HepG2 (cell line): ENCODE results near the gene TEX35. TPM values are rescaled to one million over a fixed set of nuclear protein-coding genes. Genes with fewer than 3 reads are reported as not detected.

Experiments used
- CCDC6 ChIP-seq: sonication (generic); formaldehyde crosslinking; IDR thresholded peaks from 2 replicates; pipeline ENCODE4 v1.8.1; 2022; ENCODE audit warnings: mild to moderate bottlenecking, missing genetic modification reagents, moderate library complexity
- EP300 ChIP-seq, 3 experiments: sonication (generic) in 1 of 3; formaldehyde crosslinking in 1 of 3; IDR thresholded peaks; 2 replicates each; pipeline versions ENCODE4 v1.5.1 to v1.6.1; 2011 to 2020; ENCODE audit warnings: low read depth in 2 of 3, low read length in 2 of 3, borderline replicate concordance in 1 of 3, improper control_type of control experiment in 1 of 3, mild to moderate bottlenecking in 1 of 3, missing genetic modification reagents in 1 of 3, moderate library complexity in 1 of 3
- GABPA ChIP-seq, 2 experiments: IDR thresholded peaks; 2 replicates each; pipeline ENCODE4 v1.6.1; 2011 to 2016; ENCODE audit warnings: low read depth in 2 of 2, low read length in 1 of 2, missing biosample characterization in 1 of 2, missing genetic modification characterization in 1 of 2
- HINFP ChIP-seq: sonication (generic); formaldehyde crosslinking; IDR thresholded peaks from 2 replicates; pipeline ENCODE4 v1.4.0; 2020; ENCODE audit warnings: low read depth, mild to moderate bottlenecking, missing genetic modification reagents
- KDM6A ChIP-seq: IDR thresholded peaks from 2 replicates; pipeline ENCODE4 v1.6.1; 2016; ENCODE audit warnings: low read depth
- MEIS1 ChIP-seq: sonication (generic); formaldehyde crosslinking; IDR thresholded peaks from 2 replicates; pipeline ENCODE4 v1.9.0; 2021; ENCODE audit warnings: mild to moderate bottlenecking, missing genetic modification reagents, moderate library complexity, borderline replicate concordance
- NCOA1 ChIP-seq: sonication (generic); formaldehyde crosslinking; IDR thresholded peaks from 2 replicates; pipeline ENCODE4 v1.9.0; 2021; ENCODE audit warnings: missing genetic modification reagents
- PRDM4 ChIP-seq: sonication (generic); formaldehyde crosslinking; IDR thresholded peaks from 2 replicates; pipeline ENCODE4 v1.9.0; 2021; ENCODE audit warnings: missing genetic modification reagents, borderline replicate concordance
- PTBP1 ChIP-seq: fragments of 200-400 bp; formaldehyde crosslinking; IDR thresholded peaks from 2 replicates; pipeline ENCODE4 v1.6.1; 2018; ENCODE audit warnings: low read length, low read depth; ENCODE audit not compliant: poor library complexity, severe bottlenecking
- SRY ChIP-seq: sonication (generic); formaldehyde crosslinking; IDR thresholded peaks from 2 replicates; pipeline ENCODE4 v1.8.0; 2022; ENCODE audit warnings: mild to moderate bottlenecking, missing genetic modification reagents
- STAT5B ChIP-seq: sonication (generic); formaldehyde crosslinking; IDR thresholded peaks from 2 replicates; pipeline ENCODE4 v1.4.0; 2020; ENCODE audit warnings: missing genetic modification reagents
- TBL1XR1 ChIP-seq: fragments of 150-350 bp; IDR thresholded peaks from 2 replicates; pipeline ENCODE4 v1.6.1; 2014; ENCODE audit warnings: borderline replicate concordance, low read length; ENCODE audit not compliant: partially characterized antibody
- WIZ ChIP-seq: sonication (generic); formaldehyde crosslinking; IDR thresholded peaks from 2 replicates; pipeline ENCODE4 v1.5.1; 2020; ENCODE audit warnings: mild to moderate bottlenecking, missing genetic modification reagents
- ZNF251 ChIP-seq: sonication (generic); formaldehyde crosslinking; IDR thresholded peaks from 2 replicates; pipeline ENCODE4 v1.9.0; 2021; ENCODE audit warnings: mild to moderate bottlenecking, missing genetic modification reagents
- ZNF281 ChIP-seq: sonication (generic); formaldehyde crosslinking; IDR thresholded peaks from 2 replicates; pipeline ENCODE4 v1.4.0; 2020; ENCODE audit warnings: missing genetic modification reagents, borderline replicate concordance
- ZNF343 ChIP-seq: sonication (generic); formaldehyde crosslinking; IDR thresholded peaks from 2 replicates; pipeline ENCODE4 v1.4.0; 2020; ENCODE audit warnings: mild to moderate bottlenecking, missing genetic modification reagents
- ZNF670 ChIP-seq: sonication (generic); formaldehyde crosslinking; IDR thresholded peaks from 2 replicates; pipeline ENCODE4 v1.8.0; 2022; ENCODE audit warnings: mild to moderate bottlenecking, missing genetic modification reagents, borderline replicate concordance
- ZNF720 ChIP-seq: sonication (generic); formaldehyde crosslinking; IDR thresholded peaks from 2 replicates; pipeline ENCODE4 v1.4.0; 2020; ENCODE audit warnings: missing genetic modification reagents
- ZSCAN25 ChIP-seq: sonication (generic); formaldehyde crosslinking; IDR thresholded peaks from 2 replicates; pipeline ENCODE4 v1.8.0; 2022; ENCODE audit warnings: mild to moderate bottlenecking, missing genetic modification reagents
- polyA plus RNA-seq, 8 experiments: library from polyadenylated mRNA; depleted of rRNA in 3 of 8; stranded (reverse) in 7 of 8; unstranded in 1 of 8; fragments of >200 nt; fragmentation: Illumina TruSeq in 4 of 8; extraction: Trizol in 4 of 8; gene quantifications; 2 replicates each; pipeline versions ENCODE4 v1.2.1 to v1.2.3, GENCODE V29; 2011 to 2016; ENCODE audit warnings: low read depth in 4 of 8, missing spikeins in 1 of 8, mixed read lengths in 1 of 8; ENCODE audit not compliant: insufficient read depth in 1 of 8
- total RNA-seq, 5 experiments: library from RNA; depleted of rRNA; stranded (reverse); fragments of >200 nt; fragmentation: Illumina TruSeq; extraction: Trizol; gene quantifications; 2 replicates each; pipeline ENCODE4 v1.2.3, GENCODE V29; 2016; ENCODE audit warnings: low read depth in 1 of 5
- TF ChIP-seq, protein P1 (sequence below): sonication (generic); formaldehyde crosslinking; IDR thresholded peaks from 2 replicates; pipeline ENCODE4 v1.8.1; 2023; ENCODE audit warnings: mild to moderate bottlenecking, inconsistent platforms, moderate library complexity, missing genetic modification reagents, borderline replicate concordance

Gene TEX35
- total and polyA plus RNA-seq, 2 of the 13 experiments (the other 11 are each of a cell fraction or from before 2014, with no cell fraction given), result not detected

DNA sequence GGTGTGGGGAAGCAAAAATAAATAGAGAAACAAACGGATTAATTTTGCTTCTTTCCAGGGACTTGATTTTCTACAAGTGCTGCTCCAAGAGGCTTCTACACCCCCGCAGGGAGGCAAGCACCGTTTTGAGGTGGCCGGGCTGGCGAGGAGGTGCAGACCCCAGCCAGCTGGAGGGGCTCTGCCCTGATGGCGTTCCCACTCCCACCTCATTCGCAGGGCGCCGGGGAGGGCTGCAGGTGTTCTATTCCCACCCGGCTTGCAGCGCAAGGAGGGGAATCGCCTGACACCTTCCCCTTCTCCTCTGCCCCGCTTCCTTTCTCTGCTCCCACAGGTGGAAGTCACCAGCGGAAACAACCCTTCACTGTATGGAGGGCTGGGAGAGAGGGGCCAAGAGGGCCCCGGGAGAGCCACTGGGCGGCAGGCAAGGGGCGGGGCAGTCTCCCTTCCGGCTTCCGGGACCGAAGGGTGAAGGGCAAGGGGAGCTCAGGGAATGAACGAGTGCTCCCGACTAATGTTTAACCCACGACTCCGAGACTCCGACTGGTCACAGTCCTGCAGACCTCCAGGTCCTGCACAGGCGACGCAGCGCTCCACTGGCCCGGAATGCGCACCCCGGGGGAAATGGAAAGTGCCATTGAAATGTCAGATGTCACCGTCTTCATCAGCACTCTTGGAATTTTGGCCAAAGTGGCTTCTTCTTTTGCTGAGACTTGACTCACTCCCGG is 29.1 kb downstream of the TEX35 start (continued):
- peak in 1 of 2 experiments; percentile 57; a peak in 2 of 4 replicates for TF ChIP-seq EP300 (IDR thresholded peaks at IDR 0.05; ENCODE audit: low read depth in 2 of 2, low read length in 2 of 2)
- TF ChIP-seq EP300 (CRISPR knock-in tag; IDR thresholded peaks at IDR 0.05; ENCODE audit: borderline replicate concordance), result peak; percentile 26; the same call in 1 of the 2 replicates
- TF ChIP-seq GABPA (IDR thresholded peaks at IDR 0.05; ENCODE audit: low read depth, low read length), result peak; percentile 60
- TF ChIP-seq GABPA (CRISPR knock-in tag; IDR thresholded peaks at IDR 0.05; ENCODE audit: low read depth), result peak; percentile 89
- TF ChIP-seq ZNF251 (CRISPR knock-in tag), result no peak
- no peak for TF ChIP-seq TBL1XR1
- 0 out of 2 replicates have a peak, but pooled peaks have one; percentile 69 for TF ChIP-seq ZNF343 (CRISPR knock-in tag)
- no peak; the same call in 1 of the 2 replicates for TF ChIP-seq WIZ (CRISPR knock-in tag)
- no peak for TF ChIP-seq PTBP1
- no peak for TF ChIP-seq ZNF720 (CRISPR knock-in tag)
- 0 out of 2 replicates have a peak, but pooled peaks have one; percentile 31 for TF ChIP-seq CCDC6 (CRISPR knock-in tag)
- peak; percentile 59; the same call in 1 of the 2 replicates for TF ChIP-seq PRDM4 (CRISPR knock-in tag)
- TF ChIP-seq ZNF670 (CRISPR knock-in tag), result no peak; the same call in 1 of the 2 replicates
- no peak for TF ChIP-seq STAT5B (CRISPR knock-in tag)
- peak; percentile 54; the same call in 1 of the 2 replicates for TF ChIP-seq HINFP (CRISPR knock-in tag)
- peak; percentile 57; the same call in 1 of the 2 replicates for TF ChIP-seq SRY (CRISPR knock-in tag)
- peak; percentile 63 for TF ChIP-seq NCOA1 (CRISPR knock-in tag)
- no peak for TF ChIP-seq ZSCAN25
- TF ChIP-seq, protein P1, sequence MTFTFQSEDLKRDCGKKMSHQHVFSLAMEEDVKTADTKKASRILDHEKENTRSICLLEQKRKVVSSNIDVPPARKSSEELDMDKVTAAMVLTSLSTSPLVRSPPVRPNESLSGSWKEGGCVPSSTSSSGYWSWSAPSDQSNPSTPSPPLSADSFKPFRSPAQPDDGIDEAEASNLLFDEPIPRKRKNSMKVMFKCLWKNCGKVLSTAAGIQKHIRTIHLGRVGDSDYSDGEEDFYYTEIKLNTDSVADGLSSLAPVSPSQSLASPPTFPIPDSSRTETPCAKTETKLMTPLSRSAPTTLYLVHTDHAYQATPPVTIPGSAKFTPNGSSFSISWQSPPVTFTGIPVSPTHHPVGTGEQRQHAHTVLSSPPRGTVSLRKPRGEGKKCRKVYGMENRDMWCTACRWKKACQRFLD, result peak; percentile 38; the same call in 1 of the 2 replicates
- TF ChIP-seq ZNF281 (CRISPR knock-in tag), result 0 out of 2 replicates have a peak, but pooled peaks have one; percentile 12
- peak; percentile 72 for TF ChIP-seq KDM6A (CRISPR knock-in tag)
- peak; percentile 76; the same call in 1 of the 2 replicates for TF ChIP-seq MEIS1 (CRISPR knock-in tag)
